ENCODE data around the gene PELI2.

DNA sequence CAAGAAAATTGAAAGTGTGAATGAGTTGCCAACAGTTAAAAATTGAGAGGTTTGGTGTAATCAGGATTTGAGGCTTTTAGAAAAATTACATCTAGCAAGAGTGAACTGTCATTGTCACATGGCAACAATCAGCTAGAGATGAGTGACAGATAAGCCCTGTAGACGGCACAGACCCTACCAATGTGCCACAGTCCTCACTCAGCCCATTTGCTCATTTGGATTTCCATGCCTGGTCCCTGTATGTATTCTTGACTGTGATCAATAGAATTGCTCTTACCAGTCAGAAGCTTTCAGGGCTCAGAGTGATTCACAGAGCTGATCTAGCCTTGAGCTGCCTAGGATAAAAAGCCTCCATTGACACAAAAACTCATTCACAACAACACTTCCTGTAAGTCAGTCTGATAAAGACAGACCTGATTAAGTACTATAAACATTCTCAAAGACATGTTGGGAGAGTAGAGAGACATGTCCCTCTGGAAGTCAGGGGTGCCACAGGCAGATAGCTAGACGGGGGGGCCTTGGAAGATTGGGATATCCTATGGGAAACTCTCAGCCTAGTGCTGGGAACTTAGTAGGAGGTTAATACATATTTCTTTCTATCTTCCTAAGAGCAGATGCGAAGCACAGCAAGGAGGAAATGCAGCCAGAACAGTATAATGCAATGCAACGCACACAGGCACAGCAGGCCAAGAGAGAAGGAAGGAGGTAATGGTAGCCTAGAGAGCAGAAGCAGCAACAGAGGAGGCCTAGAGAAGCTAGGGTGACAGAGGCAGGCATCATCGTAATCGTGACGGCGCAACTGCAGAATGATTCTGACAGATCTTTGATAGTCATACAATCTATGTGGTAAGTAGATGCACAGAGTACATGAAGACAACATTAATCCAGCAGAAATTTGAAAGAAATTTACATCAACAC is 2.0 kb upstream of the PELI2 start:
- TF ChIP-seq, protein P1, sequence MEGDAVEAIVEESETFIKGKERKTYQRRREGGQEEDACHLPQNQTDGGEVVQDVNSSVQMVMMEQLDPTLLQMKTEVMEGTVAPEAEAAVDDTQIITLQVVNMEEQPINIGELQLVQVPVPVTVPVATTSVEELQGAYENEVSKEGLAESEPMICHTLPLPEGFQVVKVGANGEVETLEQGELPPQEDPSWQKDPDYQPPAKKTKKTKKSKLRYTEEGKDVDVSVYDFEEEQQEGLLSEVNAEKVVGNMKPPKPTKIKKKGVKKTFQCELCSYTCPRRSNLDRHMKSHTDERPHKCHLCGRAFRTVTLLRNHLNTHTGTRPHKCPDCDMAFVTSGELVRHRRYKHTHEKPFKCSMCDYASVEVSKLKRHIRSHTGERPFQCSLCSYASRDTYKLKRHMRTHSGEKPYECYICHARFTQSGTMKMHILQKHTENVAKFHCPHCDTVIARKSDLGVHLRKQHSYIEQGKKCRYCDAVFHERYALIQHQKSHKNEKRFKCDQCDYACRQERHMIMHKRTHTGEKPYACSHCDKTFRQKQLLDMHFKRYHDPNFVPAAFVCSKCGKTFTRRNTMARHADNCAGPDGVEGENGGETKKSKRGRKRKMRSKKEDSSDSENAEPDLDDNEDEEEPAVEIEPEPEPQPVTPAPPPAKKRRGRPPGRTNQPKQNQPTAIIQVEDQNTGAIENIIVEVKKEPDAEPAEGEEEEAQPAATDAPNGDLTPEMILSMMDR (optimal IDR thresholded peaks at IDR 0.05 in 1 of 3, IDR thresholded peaks at IDR 0.05 in 1 of 3, conservative IDR thresholded peaks at IDR 0.05 in 1 of 3; ENCODE audit: extremely low read depth in 1 of 3, insufficient read depth in 2 of 3, low read length in 3 of 3): no peak
- TF ChIP-seq EZH2 (IDR thresholded peaks at IDR 0.05; ENCODE audit: low read length): no peak

Measured in keratinocyte (primary cell).